Stimulated activated CD4-positive, alpha-beta T cell treated with anti-CD3 and anti-CD28 coated beads, Interleukin-4, amount 100 ng/mL, for 24 hours (primary cell): Measurements from ENCODE around the gene OSCAR.

Experiments used
- DNase-seq: peaks from one replicate; pipeline ENCODE4 v3.0.0-alpha.2; 2020

OSCAR gene

GRCh38 chr19:54081032-54081431, 19.6 kb downstream of the OSCAR start, which contains the start of gene TARM1:
TARM1 (minus strand) TSS chr19:54081365; CDS start chr19:54081340, 25 bp downstream.
- DNase-seq = no peak

- no peak for DNase-seq
Observed at GRCh38 chr19:54077334-54077733, 23.3 kb downstream of the OSCAR start.

DNA sequence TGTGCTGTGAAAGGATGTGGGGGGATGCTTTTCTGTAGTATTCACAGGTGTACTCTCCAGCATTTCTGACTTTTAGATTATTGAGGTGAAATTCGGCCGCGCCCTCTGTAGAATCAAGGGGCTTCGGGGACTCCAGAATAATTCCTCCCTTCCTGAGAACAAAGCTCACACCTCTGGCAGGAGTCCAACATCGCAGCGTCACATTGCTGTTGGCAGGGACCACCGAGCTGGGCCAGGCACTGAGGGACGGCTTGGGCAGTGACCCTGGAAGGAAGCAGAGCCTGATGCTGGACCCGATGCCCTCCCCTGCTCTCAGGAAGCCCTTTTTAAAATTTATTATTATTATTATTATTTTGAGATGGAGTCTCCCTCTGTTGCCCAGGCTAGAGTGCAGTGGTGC, 25.8 kb downstream of the OSCAR start:
- no peak for DNase-seq

DNA sequence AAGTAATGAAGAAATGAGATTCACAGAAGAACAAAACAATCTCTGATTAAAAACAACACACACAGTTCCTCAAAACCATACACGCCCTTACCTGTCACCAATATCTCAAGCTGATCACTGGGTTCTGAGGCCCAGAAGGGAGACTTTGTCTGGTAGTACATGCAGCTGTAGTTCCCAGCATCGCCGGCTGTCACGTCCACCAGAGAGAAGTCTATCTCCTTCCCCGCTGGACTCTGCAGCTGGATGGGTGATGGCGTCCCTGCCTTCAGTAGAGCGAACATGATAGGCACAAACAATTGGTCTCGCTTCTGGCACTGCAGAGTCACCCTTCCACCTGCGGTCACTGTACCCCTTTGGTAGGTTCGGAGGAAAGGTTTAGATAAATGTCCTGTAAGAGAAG, 26.8 kb downstream of the OSCAR start:
- no peak for DNase-seq

DNA sequence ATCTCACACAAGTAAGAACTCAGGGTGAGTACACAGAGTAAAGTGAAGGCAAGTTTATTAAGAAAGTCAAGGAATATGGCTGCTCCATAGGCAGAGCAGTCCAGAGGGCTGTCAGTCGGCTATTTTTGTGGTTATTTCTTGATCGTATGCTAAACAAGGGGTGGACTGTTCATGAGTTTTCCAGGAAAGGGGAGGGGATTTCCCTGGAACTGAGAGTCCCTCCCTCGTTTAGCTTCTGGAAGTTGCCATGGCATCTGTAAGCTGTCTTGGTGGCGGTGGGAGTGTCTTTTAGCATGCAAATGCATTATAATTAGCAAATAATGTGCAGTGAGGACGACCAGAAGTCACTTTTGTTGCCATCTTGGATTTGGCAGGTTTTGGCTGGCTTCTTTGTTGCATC, 31.1 kb downstream of the OSCAR start:
- no peak for DNase-seq

DNA sequence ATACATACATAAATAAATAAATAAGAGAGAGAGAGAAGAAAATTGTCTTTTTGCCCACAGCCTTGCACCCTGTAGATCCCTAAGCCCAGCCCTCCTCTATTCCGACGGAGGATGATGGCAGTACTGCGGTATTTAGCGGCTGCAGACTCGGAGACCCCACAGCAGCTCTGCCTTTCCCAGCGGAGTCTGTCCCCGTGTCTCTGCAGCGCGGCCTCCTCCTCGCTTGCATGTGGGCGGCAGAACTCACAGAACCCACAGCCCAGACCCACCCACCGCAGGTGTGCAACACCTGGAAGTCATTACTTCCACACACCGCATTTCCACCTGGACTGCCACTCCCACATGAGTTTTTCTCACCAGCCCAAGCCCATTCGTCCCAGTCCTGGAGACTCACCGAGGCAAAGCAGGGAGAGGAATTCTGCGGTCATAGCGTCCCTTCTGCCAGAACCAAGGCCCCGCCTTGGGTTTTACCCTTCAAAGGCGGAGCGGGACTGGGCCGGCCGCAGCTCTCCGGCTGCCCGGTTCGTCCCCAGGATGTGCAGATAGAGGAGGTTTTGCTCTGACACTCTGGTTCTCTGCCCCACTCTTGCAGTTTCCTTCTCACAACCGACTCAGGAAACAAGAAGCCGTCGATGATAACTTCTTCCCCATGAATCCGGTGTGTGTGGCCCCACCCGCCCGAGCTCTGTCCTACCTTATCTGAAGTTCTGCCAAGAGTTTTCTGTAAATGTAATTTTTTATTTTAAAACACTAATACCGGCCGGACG, 37.1 kb downstream of the OSCAR start, which contains the start of gene VSTM1:
VSTM1 (minus strand) TSS at position 548 of the 767 bp plus-strand sequence; CDS start at position 428, 120 bp downstream.
- no peak for DNase-seq

DNA sequence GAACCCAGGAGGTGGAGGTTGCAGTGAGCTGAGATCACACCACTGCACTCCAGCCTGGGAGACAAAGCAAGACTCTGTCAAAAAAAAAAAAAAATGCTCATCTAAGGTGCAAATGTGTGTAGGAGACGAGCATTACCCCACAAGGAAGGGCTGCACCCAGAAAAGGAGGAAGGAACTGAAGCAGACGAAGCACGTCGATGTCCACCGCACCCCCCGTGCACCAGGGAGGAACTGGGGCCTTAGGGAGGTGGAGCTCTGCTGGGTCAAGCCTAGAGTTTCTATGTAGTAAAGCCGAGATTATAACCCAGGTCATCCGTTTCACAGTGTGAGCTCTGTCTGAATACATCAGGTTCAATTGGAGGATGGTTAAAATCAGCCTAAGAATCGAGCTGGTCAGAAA, 38.0 kb downstream of the OSCAR start:
- no peak for DNase-seq

- DNase-seq = no peak
Observed at GRCh38 chr19:54047616-54048015, 53.0 kb downstream of the OSCAR start.

- DNase-seq = no peak
Observed at GRCh38 chr19:54045771-54046170, 54.8 kb downstream of the OSCAR start.
